HG02798 (cell line): Measurements from ENCODE around the gene MEGF6.

Experiments
- ATAC-seq: cut with Tn5 transposase; IDR thresholded peaks from one replicate; pipeline ENCODE4 v1.9.1; 2021; ENCODE audit warnings: mild to moderate bottlenecking; ENCODE audit not compliant: unreplicated experiment, poor library complexity

The MEGF6 gene

DNA sequence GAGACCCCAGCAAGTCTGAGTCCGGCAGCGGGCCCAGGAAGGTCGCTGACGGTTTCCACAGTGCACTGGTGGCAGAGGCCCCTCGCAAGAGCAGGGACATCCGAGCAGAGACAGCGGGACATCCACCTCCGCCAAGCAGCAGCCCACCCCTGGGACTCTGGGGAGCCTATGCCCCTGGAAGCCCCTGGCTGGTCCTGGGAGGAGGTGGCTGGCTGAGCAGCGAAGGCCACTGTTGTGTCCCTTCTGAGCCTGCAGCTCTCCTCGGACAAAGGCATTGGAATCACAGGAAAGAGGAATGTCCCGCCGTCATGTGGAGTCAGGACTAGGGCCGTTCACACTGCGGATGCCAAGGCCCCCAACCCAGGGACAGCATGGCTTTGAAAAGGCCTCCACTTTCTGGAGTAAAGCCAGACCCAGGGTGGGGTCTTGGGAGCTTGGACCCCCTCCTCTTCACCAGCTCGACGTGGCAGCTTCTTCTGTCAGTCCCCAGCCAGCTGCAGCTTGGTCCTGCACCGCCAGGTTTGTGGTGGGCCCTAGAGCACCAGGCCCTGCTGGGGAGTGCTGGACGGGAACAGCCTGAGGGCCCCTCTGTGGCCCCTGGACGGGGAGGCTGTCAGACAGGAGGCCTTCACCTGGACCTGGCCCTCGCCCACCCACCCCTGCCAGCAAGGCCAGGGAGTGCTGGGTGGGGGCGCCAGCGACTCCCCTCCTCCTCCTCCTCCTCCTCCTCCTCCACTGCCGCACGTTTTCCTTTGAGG is 1.4 kb downstream of the MEGF6 start:
- no peak for ATAC-seq

DNA sequence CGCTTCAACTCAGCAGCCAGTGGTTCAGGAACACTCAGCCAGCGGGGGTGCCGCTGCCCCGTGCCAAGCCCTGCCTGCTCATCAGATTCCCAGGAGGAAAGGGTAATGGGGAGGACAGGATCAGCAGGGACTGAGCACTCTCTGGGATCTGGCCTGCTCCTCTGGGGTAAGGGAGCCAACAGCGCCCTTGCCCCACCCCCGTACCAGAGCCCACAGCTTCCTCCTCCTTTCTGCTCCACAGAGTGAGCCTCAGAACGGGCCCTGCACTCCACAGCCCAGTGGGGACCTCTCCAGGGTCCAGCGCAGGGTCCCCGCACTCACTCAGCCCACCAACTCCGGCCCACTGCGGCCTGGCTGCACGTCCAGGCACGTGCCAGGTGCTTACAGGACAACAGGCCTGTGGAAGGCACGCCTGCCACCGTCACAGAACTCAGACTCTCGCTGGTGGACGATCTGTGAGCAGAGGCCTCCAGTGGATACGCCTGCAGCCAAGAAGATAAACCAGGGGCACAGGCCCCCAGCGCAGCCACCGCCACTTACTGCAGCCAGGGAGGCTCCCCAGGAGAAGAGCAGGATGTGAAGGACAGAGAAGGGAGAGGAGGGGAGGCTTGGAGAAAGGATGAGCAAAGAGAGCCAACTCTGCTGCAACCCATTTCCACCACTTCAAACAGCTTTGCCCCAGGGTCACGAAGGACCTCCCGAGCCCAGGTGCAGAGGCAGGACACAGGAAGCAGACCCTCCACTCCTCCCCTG is 2.1 kb downstream of the MEGF6 start:
- no peak for ATAC-seq

DNA sequence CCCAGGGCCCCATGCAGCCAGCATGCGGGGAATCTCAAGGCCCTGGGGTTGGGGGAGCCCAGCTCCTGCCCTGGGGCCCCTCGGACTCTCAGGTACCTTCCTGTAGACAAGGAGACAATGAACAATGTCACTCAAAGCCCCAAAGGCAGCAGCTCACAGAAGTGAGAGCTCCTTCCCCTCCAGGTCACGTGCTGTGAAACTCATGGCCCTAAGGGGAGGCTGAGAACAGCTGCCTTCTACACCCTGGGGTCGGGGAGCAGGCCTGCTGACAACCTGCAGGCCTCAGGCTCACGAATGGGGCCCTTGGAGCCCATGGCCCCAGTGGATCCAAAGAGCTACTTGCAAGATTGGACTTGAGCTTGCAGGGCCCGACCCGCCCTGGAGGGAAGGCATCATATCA is 3.2 kb downstream of the MEGF6 start:
- ATAC-seq = no peak

DNA sequence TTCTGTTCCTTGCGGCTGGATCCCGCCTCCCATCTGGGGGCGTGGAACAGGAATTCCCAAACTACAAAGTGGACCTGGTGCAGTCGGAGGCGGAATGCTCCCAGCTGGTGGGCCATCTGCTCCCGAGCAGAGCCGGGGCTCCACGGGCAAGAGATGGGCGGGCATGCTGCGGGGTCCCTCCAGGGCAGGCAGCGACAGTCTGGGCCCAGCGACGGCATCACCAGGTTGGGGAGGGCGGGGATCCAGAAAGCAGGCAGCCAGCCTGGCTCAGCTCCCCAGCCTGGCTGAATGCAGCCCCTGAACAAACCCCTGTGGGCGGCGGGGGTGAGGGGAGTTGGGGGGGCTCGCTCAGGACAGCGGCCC is 3.6 kb downstream of the MEGF6 start:
- ATAC-seq = no peak

DNA sequence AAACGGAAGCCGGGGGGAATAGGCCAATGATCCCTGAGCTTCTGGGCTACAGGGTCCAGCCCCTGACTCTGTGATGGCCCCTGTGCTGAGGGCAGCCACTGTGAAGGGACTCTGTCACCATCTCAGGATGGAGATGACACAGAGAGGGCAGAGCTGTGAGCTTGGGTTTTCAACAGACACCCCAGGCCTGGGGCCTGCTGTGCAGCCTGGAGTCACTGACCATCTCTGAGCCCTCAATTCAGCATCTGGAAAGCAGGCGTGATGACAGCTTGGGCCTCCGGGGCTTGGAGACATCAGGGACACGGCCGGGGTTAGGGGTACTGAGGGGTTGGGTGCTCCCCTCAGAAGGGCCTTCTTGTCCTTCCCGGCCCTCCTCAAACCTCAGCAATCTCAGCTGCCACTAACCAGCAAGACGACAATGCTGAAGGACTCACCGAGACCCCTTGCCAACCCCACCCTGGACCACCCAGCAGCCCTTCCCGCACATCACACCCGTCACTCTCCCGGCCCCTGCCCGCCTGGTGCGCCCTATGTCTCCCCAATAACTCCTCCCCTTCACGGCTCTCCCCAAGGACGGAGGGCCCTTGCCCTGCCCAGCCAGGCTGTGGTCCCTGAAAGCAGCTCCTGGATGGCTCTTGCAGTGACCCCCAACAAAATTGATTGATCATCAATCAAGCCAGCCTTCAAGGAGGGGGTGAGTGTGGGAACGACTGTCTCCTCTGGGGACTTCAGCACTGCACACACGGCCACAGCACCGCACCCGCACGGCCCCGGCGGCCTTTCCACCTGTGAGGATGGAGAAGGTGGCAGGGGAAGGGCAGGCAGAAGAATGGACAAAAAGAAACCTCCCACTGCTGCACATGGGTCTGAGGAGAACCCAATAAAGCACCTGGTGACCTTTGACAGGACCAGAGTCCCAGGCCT is 4.3 kb downstream of the MEGF6 start:
- ATAC-seq = no peak

DNA sequence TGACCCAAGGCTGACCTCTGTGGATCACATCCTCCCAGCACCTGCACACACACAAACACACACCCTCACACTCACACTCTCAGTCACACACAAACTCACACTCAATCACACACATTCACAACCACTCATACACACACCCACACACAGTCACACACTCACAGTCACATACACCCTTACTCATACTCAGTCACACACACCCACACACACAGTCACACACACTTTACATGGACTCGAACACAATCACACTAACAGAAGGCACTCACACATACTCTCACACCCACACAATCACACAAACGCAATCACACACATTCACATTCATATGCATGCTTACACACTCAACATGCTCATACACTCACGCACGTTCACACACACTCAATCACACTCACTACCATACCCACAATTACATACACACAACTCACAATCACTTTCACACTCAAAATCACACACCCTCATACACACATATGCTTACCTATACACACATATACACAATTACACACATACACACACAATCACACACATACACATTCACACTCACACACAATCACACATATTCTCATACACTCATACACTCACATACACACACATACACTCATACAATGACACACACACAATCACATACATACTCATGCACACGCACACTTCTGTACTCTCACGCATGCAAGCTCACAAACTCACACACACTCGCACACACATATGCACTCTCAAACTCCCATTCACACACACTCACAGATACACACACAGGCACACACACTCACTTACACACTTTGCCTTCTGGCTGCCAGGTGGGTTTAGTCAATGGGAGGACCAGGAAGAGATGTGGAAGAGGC is 6.1 kb downstream of the MEGF6 start:
- ATAC-seq = no peak

DNA sequence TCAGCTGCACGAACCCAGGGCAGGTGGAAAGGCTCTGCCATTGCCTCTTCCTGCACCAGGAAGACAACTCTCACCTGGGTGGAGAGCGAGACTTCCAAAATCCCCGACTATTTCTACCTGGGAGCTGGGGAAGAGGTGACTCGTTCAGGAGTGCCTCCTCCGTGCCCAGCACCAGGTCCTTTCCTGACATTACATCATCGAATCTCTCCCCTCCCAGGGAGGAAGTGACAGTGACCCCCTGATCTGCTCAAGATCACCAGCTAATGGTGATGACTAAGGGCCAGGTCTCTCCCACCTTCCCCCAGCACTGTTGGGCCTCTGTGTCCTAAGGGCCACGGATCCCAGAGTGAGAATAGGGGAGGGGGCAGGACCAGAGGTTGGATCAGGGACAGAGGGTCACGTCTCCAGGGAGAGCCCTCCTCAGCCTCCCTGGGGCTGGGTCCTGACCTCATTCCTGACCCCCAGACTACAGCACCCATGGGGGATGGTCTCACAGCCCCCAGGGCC is 6.8 kb downstream of the MEGF6 start:
- ATAC-seq = no peak

DNA sequence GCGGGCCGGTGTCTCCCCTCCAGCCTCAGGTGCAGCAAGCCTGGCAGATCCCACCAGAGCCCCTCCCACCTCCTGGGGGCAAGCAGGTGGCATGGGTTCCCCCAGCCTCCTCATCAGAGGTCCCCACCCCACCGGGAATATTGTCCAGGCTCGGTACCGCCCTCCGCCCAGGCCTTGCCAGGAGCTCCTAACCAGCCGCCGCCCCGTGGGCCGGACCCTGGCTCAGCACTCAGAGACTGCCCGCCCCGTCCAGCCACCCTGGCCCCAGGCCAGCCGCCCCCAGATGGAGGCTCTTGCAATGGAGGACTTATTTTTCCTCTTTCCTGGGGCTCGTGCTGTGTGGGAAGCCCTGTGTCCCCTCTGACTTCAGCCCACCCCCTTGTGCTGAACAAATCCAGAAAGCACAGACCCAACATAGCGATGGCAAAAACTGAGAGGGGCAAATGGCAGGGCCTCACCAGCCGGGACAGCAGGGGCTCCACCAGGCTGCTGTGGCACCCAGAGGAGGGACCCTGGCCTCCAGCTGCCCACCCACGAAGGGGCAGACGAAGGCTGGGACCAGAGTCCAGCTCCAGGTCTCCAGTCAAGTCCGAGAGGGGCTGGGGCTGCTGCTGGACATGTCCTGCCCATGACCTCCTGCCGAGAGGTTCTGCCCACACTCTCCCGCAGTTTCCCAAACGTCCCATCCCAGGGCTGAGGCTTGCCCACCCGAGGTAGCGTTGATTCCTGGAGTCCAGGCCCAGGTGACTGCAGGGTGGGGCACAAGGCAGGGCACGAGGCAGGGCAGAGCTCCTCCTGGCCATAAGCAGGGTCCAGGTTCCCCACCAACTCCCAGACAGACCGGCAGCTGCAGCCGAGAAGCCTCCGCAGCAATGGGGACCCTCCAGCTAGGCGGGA is 7.5 kb downstream of the MEGF6 start:
- ATAC-seq = no peak

DNA sequence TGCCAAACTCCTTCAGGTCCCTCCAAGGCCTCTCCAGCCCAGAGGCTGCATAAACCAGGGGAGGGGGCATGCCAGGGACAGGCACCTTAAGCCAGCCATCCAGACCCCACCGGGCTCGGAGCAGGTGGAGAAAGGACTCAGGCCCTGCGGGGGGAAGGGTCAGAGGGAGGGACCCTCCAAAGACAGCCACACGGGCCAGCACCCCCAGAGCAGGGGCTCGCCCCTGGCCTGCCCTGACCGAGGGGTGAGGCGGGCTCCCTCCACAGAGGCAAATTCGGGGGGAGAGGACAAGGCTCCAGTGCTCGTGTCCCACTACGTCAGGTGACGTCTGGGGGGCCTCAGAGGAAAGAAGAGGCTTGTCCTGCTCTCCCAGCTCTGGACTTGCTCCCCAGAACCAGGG is 8.2 kb downstream of the MEGF6 start:
- no peak for ATAC-seq

DNA sequence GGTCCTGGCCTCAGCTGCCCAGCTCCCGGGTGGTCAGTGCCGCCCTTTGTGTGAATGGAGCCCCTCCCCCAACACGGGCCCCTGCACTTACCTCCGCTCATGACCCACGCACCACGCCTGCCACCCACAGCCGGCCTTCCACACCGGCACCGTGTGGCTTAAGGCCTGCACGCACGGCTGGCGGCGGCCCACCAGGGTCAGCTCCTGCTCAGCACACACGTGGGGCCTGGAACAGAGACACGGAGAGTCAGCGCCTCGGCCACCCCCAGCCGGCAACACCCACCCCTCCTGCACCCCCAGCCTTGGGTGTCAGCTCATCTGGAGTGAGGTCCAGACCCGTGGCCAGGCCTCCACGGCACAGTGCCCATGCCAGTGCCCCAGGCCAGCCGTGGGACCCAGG is 8.9 kb downstream of the MEGF6 start:
- ATAC-seq = no peak

DNA sequence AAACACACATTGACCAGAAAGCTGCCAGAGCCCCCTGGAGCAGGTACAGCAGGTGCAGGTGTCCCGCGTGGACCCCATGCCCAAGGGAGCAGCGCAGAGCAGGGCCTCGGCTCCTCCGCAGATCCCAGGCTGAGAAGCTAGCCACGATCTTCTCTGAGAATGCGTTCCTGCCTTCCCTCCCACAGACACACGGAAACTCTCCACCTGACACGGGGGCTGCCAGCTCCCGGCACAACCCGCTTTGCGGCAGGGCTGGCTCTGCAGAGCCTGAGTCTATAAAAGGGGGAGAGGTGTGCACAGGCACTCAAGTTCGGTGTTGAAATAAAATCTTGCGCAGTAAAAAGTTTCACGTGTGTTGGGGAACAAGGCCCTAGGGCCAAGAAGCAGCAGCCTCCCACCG is 9.6 kb downstream of the MEGF6 start:
- ATAC-seq = no peak

DNA sequence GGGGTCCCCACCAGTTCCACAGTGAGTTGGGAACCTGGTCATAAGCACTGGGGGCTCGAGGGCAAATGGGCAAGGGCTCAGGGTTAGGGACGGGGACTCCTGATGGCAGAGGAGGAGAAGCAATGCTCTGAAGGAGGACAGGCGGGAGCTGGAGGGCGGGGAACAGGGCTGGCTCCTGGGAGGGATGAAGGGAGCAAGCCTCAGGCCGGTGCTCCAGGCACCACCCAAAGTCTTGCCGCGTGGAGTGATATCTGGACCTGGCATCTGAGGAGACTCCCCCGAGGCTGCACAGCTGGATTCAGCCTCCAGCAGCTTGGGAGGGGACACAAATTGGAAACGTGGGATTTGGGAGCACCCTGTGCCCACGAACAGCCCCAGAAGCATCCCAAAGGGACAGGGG is 11.0 kb downstream of the MEGF6 start:
- ATAC-seq = no peak

DNA sequence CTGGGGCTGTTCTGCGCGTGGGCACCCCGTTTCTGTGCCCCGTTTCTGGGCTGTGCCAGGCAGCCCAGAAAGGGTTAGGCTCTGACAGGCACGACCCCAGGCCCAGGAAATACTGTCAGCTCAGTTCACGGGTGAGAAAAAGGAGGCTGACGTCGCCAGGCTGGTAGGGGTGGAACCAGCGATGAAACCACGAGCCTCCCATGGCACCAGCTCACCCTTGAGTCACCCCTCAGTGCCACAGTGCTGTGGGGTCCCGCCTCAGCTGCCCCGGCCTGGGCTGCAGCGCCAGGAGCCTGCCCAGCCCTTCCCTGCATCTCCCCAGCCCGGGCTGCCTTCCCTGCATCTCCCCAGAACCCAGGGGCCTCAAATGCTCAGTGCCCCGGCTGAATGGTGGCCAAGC is 11.5 kb downstream of the MEGF6 start:
- no peak for ATAC-seq

DNA sequence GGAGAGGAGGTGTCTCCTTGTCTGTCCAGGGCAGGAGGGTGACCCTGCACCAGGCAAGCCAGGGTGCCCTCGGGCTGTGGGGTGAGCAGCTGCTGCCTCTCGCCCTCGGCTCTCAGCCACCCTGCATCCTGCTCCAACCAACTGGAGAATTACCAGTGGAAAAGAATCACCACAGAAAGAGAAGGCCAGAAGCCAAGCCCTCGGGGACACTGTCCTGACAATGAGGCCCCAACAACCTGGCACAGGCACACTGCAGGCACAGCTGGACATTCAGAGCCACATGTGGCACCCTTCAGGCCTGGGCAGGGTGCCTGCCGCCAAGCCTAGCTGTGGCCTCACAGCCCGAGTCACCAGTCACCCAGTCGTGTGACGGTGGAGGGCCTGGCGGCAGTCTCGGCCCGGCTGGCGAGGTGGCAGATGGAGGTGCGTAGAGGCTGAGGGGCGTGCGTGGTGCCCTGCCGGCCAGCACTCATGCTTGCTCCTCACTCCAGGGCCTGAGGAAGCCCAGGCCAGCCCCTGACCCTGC is 12.0 kb downstream of the MEGF6 start:
- ATAC-seq = no peak

DNA sequence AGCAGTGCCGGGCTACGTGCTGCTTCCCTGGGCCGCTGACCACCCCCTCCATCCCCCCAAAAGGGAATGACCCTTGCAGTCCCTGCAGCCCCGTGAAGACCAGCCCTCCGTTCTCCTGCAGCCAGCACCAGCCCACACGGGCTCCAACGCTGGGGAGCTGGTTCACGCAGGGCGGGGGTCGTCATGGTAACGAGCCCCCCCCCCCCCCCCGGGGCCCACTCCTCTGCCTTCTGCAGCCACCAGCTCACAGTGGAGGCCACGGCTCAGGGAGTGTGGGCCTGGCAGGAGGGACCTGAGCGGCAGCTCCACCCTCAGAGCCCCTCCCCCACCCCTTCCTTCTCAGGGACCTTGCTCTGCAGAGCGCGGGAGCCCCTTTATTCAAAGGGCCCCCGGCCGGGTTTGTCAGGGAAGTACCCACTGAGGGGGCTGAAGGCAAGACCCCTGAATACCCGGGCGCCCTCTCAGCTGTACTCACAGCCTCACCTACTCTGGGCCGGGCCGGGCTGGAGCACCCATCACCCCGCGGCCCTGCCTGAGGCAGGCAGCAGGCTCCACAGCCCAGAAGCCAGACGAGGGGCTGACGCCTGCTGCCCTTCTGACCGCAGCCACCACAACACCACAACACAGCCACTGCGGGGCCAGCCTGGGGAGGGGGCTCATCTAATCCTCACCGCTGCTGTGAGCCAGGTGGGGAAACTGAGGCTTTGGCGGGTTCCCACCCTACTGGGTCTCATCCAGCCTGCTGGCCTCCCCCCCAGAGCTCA is 12.6 kb downstream of the MEGF6 start:
- ATAC-seq = no peak

DNA sequence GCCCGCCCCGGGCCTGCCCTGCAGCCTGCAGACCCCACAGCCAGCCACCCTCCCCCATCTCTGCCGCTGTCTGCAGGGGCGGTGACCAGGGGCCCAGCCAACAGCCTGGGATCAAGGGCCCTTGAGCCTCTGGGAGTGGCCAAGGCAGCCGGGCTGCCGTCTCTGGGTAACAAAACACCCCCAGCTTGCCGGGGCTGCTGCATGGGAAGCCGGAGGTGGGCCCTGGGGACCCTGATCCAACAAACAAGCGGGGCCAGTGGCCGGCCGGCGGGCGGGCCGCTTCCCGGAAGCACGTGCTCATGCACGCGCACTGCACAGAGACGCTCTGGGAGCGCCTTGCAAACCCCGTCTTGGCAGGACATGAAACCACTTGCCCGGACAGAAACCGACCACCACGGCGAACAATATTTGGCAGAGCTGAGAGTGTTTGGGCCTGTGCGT is 13.2 kb downstream of the MEGF6 start:
- ATAC-seq = no peak

DNA sequence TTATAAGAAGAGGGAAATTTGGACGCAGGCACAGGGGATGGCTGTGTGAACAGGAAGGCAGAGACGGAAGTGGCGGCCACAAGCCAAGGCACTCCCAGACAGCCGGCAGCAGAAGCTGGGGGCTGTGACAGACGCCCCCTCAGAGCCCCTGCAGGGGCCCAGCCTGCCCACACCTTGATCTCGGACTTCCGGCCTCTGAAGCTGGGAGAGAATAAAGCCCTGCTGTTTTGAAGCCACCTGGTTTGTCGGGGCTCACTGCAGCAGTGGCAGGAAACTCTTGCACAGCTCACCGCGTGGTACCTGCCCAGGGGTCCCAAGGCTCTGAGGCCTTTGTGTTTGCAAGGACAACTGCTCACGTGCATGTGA is 13.7 kb downstream of the MEGF6 start:
- ATAC-seq = no peak
